C4-2B (cell line): ENCODE data around the gene RELN.

Experiments
- H3K27ac ChIP-seq: fragments of 450-650 bp; 2 replicates; pipeline ENCODE4 v1.5.1; 2017
- ZFX ChIP-seq: fragments of 450-650 bp; IDR thresholded peaks from 2 replicates; pipeline ENCODE4 v1.6.1; 2017
- TF ChIP-seq, protein P1 (sequence below): fragments of 450-650 bp; conservative IDR thresholded peaks from 2 replicates; pipeline ENCODE4 v1.5.1; 2017; ENCODE audit warnings: mild to moderate bottlenecking

The RELN gene

GRCh38 chr7:103698064-103698463 lies 291.4 kb downstream of the RELN start:
- H3K27ac ChIP-seq: no peak overlapping the region
- TF ChIP-seq ZFX: no peak
- TF ChIP-seq, protein P1, sequence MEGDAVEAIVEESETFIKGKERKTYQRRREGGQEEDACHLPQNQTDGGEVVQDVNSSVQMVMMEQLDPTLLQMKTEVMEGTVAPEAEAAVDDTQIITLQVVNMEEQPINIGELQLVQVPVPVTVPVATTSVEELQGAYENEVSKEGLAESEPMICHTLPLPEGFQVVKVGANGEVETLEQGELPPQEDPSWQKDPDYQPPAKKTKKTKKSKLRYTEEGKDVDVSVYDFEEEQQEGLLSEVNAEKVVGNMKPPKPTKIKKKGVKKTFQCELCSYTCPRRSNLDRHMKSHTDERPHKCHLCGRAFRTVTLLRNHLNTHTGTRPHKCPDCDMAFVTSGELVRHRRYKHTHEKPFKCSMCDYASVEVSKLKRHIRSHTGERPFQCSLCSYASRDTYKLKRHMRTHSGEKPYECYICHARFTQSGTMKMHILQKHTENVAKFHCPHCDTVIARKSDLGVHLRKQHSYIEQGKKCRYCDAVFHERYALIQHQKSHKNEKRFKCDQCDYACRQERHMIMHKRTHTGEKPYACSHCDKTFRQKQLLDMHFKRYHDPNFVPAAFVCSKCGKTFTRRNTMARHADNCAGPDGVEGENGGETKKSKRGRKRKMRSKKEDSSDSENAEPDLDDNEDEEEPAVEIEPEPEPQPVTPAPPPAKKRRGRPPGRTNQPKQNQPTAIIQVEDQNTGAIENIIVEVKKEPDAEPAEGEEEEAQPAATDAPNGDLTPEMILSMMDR: no peak

DNA sequence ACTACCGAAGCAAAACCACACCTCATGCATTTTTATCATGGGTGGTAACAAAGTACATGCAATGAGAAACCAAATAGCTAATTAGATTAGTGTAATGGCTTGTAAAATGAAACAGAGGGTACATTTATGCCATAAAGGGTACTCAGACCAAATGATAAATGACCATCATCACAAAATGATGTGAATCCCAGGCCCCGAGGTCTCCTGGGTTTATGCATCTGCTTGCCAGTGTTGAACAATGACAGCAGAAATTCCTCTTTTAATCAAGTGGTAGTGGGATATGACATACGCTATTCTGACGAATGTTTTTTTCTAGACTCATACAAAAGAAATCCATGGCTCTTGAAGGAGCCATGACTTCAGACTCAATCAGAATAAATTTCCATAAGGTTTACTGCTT lies 293.9 kb downstream of the RELN start:
- H3K27ac ChIP-seq: no peak overlapping the region
- TF ChIP-seq, protein P1: no peak
- TF ChIP-seq ZFX: no peak

DNA sequence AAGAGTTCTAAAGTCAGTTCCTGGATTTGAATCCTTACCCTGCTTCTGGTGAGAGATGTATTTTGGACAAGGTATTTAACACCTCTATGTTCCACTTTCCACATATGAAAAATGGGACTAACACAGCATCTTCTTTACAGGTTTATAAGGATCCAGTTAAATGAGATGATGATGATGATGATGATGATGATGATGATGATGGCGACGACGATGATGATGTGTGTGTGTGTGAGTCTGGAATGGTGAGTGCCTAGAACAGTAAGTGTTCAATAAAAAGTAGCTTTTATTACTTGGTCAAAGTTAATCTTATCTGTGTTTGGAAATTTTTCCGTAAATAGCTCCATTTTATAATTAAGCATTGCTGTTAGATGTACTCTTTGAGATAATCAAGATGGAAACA lies 295.2 kb downstream of the RELN start:
- H3K27ac ChIP-seq: no peak overlapping the region
- no peak for TF ChIP-seq ZFX
- TF ChIP-seq, protein P1: no peak

DNA sequence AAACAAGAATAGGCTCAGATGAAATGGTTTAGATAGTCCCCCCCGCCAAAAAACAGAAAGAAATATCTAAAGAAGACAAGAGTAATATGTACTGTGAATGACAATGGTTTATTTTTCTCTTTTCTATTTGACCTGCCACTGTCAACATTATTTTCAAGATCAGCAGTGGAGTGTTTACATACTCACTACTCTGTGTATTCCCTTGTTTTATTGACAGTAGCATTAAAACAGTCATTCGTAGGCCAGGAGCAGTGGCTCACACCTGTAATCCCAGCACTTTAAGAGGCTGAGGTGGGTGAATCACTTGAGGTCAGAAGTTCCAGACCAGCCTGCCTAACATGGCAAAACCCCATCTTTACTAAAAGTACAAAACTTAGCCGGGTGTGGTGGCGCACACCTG lies 298.2 kb downstream of the RELN start:
- TF ChIP-seq ZFX: no peak
- TF ChIP-seq, protein P1: no peak
- H3K27ac ChIP-seq: no peak overlapping the region

- H3K27ac ChIP-seq: no peak overlapping the region
- no peak for TF ChIP-seq ZFX
- TF ChIP-seq, protein P1: no peak
Measured at GRCh38 chr7:103690242-103690974, 299.1 kb downstream of the RELN start.

- no peak for TF ChIP-seq ZFX
- TF ChIP-seq, protein P1: no peak
- no peak overlapping the region for H3K27ac ChIP-seq
Measured at GRCh38 chr7:103689255-103689654, 300.2 kb downstream of the RELN start.

DNA sequence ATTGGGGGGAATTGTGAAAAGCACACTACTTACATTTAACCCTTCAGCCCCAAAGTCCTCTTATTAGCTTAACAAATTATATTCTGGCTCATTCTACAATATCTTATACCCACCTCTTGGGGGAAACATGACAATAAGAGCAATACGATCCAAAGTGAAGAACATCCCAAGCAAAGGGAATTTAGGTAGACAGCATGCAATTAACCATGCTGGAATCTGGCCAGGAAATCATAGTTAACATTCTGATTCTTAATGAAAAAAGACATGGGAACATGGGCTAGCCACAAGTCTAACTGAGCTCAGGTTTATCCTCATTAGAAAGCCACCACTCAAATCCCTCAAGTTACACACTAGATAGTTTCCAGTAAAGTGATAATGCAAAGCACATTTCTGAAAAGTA lies 301.5 kb downstream of the RELN start:
- H3K27ac ChIP-seq: no peak overlapping the region
- TF ChIP-seq, protein P1: no peak
- TF ChIP-seq ZFX: no peak
